ENCODE data around the gene MAML2.

- TF ChIP-seq KDM1A (CRISPR knock-in tag; IDR thresholded peaks at IDR 0.05) = no peak
- TF ChIP-seq MYNN (CRISPR knock-in tag; IDR thresholded peaks at IDR 0.05; ENCODE audit: low read depth) = no peak
- no peak for TF ChIP-seq FUBP1 (CRISPR knock-in tag; IDR thresholded peaks at IDR 0.05; ENCODE audit: borderline replicate concordance)
- no peak for TF ChIP-seq CTCF (CRISPR knock-in tag; IDR thresholded peaks at IDR 0.05)
- TF ChIP-seq PHF8 (CRISPR knock-in tag; IDR thresholded peaks at IDR 0.05) = no peak
These were observed 58.6 kb downstream of the MAML2 start for GRCh38 chr11:96284401-96284800.
